ENCODE results near the gene ABCA9. TPM values are rescaled to one million over a fixed set of nuclear protein-coding genes. Genes with fewer than 3 reads are reported as not detected.

Gene ABCA9
- polyA plus RNA-seq, 1 experiment = 0.06 TPM

DNA sequence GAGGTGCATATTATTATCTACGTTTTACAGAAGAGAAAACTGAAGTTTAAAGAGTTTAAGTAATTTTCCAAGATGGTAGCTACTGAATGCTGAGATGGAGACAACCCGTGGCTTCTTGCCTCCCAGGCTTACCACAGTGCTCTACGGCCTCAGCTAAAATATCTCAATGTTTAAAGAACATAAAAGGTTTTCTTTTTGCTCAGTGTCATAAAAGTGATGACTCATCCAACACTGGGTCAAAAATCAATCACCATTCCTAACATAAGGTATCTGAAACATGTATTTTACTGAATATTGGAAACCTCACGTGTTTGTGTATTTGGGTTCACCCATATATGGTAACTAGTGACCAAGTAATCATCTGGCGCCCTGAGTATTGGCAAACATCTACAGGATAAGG, 18.4 kb downstream of the ABCA9 start:
- Histone ChIP-seq H3K27me3 (ENCODE audit: control insufficient read depth, insufficient read depth, low read length) (no peaks in the 10 kb centered on the region), H3K4me3 (ENCODE audit: low read depth, low read length) (no peak overlapping the region), H3K36me3 (ENCODE audit: control insufficient read depth, insufficient read depth, low read length) (no peaks in the 10 kb centered on the region)
- TF ChIP-seq, protein P1, sequence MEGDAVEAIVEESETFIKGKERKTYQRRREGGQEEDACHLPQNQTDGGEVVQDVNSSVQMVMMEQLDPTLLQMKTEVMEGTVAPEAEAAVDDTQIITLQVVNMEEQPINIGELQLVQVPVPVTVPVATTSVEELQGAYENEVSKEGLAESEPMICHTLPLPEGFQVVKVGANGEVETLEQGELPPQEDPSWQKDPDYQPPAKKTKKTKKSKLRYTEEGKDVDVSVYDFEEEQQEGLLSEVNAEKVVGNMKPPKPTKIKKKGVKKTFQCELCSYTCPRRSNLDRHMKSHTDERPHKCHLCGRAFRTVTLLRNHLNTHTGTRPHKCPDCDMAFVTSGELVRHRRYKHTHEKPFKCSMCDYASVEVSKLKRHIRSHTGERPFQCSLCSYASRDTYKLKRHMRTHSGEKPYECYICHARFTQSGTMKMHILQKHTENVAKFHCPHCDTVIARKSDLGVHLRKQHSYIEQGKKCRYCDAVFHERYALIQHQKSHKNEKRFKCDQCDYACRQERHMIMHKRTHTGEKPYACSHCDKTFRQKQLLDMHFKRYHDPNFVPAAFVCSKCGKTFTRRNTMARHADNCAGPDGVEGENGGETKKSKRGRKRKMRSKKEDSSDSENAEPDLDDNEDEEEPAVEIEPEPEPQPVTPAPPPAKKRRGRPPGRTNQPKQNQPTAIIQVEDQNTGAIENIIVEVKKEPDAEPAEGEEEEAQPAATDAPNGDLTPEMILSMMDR (IDR thresholded peaks at IDR 0.05; ENCODE audit: insufficient read depth, low read depth, low read length) = no peak
- ChIA-PET POLR2A (no interaction called here), CTCF (interaction anchor here (0.6 kb wide), 1 partner anchor 25 kb away, joined by 3 read pairs; no protein-coding TSS in a partner anchor)
- DNase-seq (ENCODE audit: low read depth) = no peak

DNA sequence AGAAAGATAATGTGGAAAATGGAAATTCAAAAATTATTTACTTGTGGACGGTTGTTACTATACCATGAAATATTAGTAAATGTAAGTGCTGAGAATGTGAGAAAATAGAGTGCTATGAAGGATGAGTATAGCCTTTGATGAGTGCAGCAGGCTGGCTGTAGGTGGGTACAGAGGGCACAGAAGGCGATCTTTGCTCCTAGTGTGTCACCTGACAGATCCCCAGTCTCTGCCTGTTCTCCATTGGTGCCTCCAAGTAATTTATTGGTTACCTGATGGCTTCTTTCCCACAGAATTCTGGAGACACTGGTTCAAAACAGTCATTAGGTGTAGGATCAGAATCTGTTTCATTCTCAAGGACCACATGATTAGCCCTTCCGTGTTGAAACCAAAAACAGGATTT, 28.9 kb downstream of the ABCA9 start:
- Histone ChIP-seq H3K36me3 (ENCODE audit: control insufficient read depth, insufficient read depth, low read length) (no peaks in the 10 kb centered on the region), H3K27me3 (ENCODE audit: control insufficient read depth, insufficient read depth, low read length) (no peaks in the 10 kb centered on the region), H3K4me3 (ENCODE audit: low read depth, low read length) (no peak overlapping the region)
- ChIA-PET CTCF (no interaction called here), POLR2A (no interaction called here)
- TF ChIP-seq, protein P1 (IDR thresholded peaks at IDR 0.05; ENCODE audit: insufficient read depth, low read depth, low read length) = no peak
- no peak for DNase-seq (ENCODE audit: low read depth)

DNA sequence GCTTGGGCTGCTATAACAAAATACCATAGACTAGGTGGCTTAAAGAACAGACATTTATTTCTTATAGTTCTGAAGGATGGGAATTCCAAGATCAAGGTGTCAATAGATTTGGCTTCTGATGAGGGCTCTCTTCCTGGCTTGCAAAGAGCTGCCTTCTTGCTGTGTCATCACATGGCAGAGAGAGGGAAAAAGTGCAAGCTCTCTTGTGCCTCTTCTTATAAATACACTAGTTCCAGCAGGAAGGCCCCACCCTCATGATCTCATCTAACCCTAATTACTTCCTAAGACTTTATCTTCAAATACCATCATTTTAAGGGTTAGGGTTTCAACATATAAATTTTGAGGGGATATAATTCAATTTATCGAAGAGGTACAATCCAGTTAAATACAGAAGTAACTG, 30.6 kb downstream of the ABCA9 start:
- Histone ChIP-seq H3K36me3 (ENCODE audit: control insufficient read depth, insufficient read depth, low read length) (no peaks in the 10 kb centered on the region), H3K27me3 (ENCODE audit: control insufficient read depth, insufficient read depth, low read length) (no peaks in the 10 kb centered on the region), H3K4me3 (ENCODE audit: low read depth, low read length) (no peak overlapping the region)
- TF ChIP-seq, protein P1 (IDR thresholded peaks at IDR 0.05; ENCODE audit: insufficient read depth, low read depth, low read length) = no peak
- ChIA-PET CTCF (no interaction called here), POLR2A (no interaction called here)
- no peak for DNase-seq (ENCODE audit: low read depth)

DNA sequence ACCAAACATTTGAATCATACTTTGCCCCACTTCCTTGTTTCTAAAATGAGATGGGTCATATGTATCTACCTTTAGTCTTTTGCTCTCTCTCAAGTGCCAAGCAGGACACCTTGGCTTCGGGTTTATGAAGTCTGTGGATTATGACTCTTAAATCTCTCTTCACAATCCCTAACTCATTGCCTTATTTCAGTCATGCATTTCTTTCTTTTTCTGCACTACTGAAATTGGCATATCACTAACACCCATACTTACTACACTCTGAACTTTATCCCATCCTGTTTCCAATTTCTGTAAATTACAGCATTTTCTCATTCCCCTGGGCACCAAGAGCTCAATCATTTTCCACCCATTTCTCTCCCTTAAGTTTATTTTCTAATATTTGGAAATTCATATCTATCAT, 42.0 kb downstream of the ABCA9 start:
- ChIA-PET POLR2A (no interaction called here), CTCF (interaction anchor here (0.7 to 0.9 kb wide), 3 partner anchors 9 to 31 kb away, joined by 3 read pairs; no protein-coding TSS in a partner anchor)
- TF ChIP-seq, protein P1 (IDR thresholded peaks at IDR 0.05; ENCODE audit: insufficient read depth, low read depth, low read length) = no peak
- Histone ChIP-seq H3K4me3 (ENCODE audit: low read depth, low read length) (no peak overlapping the region), H3K27me3 (ENCODE audit: control insufficient read depth, insufficient read depth, low read length) (no peaks in the 10 kb centered on the region), H3K36me3 (ENCODE audit: control insufficient read depth, insufficient read depth, low read length) (no peaks in the 10 kb centered on the region)
- DNase-seq (ENCODE audit: low read depth) = no peak

DNA sequence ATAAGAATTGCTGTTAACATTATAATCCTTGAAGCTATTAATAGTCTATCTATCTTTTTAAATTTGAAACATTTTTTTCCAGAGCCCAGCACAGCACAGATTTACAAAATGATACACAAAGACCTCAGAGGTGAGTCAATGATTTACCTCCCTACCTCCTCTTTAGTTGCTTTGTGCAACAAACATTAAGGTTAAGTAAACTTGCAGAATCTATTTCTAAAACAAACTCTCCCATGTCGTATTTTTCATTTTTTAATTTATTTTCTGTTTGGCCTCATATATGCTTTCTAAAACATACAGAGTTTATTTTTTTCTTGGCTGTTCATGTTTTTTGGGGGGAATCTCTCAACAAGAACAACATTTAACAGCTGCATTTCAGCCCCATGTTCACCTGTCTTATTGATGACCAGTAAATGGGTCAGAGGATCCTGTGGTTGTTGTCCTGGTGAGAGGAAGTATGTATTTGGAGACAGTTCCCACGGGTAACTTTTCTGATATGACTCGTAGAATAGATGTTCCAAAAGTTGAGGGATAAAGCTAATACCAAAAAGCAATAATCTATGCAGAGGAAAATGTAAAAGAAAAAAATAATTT, 42.6 kb downstream of the ABCA9 start:
- Histone ChIP-seq H3K27me3 (ENCODE audit: control insufficient read depth, insufficient read depth, low read length) (no peaks in the 10 kb centered on the region), H3K36me3 (ENCODE audit: control insufficient read depth, insufficient read depth, low read length) (no peaks in the 10 kb centered on the region), H3K4me3 (ENCODE audit: low read depth, low read length) (no peak overlapping the region)
- TF ChIP-seq, protein P1 (IDR thresholded peaks at IDR 0.05; ENCODE audit: insufficient read depth, low read depth, low read length) = no peak
- ChIA-PET CTCF (interaction anchor here (0.6 to 0.9 kb wide), 3 partner anchors 10 to 258 kb away, joined by 3 to 4 read pairs (median 3); no protein-coding TSS in a partner anchor), POLR2A (no interaction called here)
- DNase-seq (ENCODE audit: low read depth) = no peak

Data from BJ (cell line).